Caco-2 (cell line): ENCODE measurements around the gene OSMR. TPM values are rescaled to one million over a fixed set of nuclear protein-coding genes. Genes with fewer than 3 reads are reported as not detected.

Experiments
- BruUV-seq: library from RNA; stranded (reverse); fragments of 400-500 nt; replicated peaks from 2 replicates; lab custom pipeline; 2021; lab: Mats Ljungman, UMichigan
- CTCF ChIA-PET: fragments of 300-600 bp; sonication (Branson Sonifier 250); formaldehyde crosslinking; loops from one replicate; lab custom pipeline; 2022; ENCODE audit warnings: antibody characterized with exemption; lab: Charles Lee
- POLR2A ChIA-PET: fragments of 300-600 bp; sonication (Branson Sonifier 250); formaldehyde crosslinking; loops from one replicate; lab custom pipeline; 2022; ENCODE audit warnings: antibody characterized with exemption; lab: Charles Lee
- DNase-seq, 2 experiments: peaks; one replicate each; pipeline versions ENCODE4 v3.0.0 to v3.0.0-alpha.2; 2020 to 2022
- H3K27me3 ChIP-seq: replicated peaks from 2 replicates; pipeline ENCODE4 v1.6.0; 2011; ENCODE audit warnings: low read length; ENCODE audit not compliant: control insufficient read depth, insufficient read depth
- H3K36me3 ChIP-seq: 2 replicates; pipeline ENCODE4 v1.5.1; 2011; ENCODE audit warnings: low read length; ENCODE audit not compliant: control insufficient read depth, insufficient read depth
- H3K4me1 ChIP-seq: fragments of 250-450 bp; sonication (Bioruptor Pico); 2 replicates; pipeline ENCODE4 v1.5.1; 2020; ENCODE audit warnings: mild to moderate bottlenecking
- H3K4me3 ChIP-seq: 2 replicates; pipeline ENCODE4 v1.5.1; 2011; ENCODE audit warnings: low read depth, mild to moderate bottlenecking, control low read depth, low read length
- H3K9me3 ChIP-seq: fragments of 250-450 bp; sonication (Bioruptor Pico); 2 replicates; pipeline ENCODE4 v1.5.1; 2020; ENCODE audit warnings: mild to moderate bottlenecking, moderate library complexity
- H3K27ac Mint-ChIP-seq: one replicate; pipeline ENCODE4 v1.8.0; 2022; ENCODE audit warnings: mixed read lengths; ENCODE audit not compliant: unreplicated experiment
- H3K27me3 Mint-ChIP-seq: one replicate; pipeline ENCODE4 v1.8.0; 2022; ENCODE audit warnings: mixed read lengths; ENCODE audit not compliant: insufficient read depth, unreplicated experiment
- H3K36me3 Mint-ChIP-seq: one replicate; pipeline ENCODE4 v1.8.0; 2022; ENCODE audit warnings: mild to moderate bottlenecking, mixed read lengths; ENCODE audit not compliant: insufficient read depth, unreplicated experiment
- H3K4me1 Mint-ChIP-seq: one replicate; pipeline ENCODE4 v1.8.0; 2022; ENCODE audit warnings: low read depth, mixed read lengths; ENCODE audit not compliant: unreplicated experiment
- H3K4me3 Mint-ChIP-seq: one replicate; pipeline ENCODE4 v1.8.0; 2022; ENCODE audit warnings: mild to moderate bottlenecking, moderate library complexity, mixed read lengths; ENCODE audit not compliant: unreplicated experiment
- H3K9me3 Mint-ChIP-seq: one replicate; pipeline ENCODE4 v1.8.0; 2022; ENCODE audit warnings: mixed read lengths; ENCODE audit not compliant: unreplicated experiment
- CTCF ChIP-seq, 2 experiments: fragments of 200-600 bp in 1 of 2; IDR thresholded peaks; 1 replicate in 1 of 2; 2 replicates in 1 of 2; pipeline versions ENCODE4 v1.5.1 to v1.8.0; 2011 to 2022; ENCODE audit warnings: antibody characterized with exemption in 1 of 2, control low read depth in 1 of 2, inconsistent platforms in 1 of 2, low read depth in 1 of 2, low read length in 1 of 2, mild to moderate bottlenecking in 1 of 2, moderate library complexity in 1 of 2; ENCODE audit not compliant: insufficient read depth in 1 of 2, severe bottlenecking in 1 of 2, unreplicated experiment in 1 of 2
- intact Hi-C: fragments of 100-400 bp; cut with micrococcal nuclease; formaldehyde crosslinking; loops from one replicate; pipeline ENCODE4 v1.10.0; 2022; ENCODE audit not compliant: unreplicated experiment
- total RNA-seq: library from RNA; stranded (reverse); gene quantifications from 2 replicates; pipeline ENCODE4 v1.2.3, GENCODE V29; 2022

The OSMR gene
- total RNA-seq, 1 experiment from 2014 or later: 0.11 TPM

GRCh38 chr5:38978036-38978435, 132.2 kb downstream of the OSMR start:
- Histone ChIP-seq H3K4me1 (no peaks in the 10 kb centered on the region), H3K9me3 (no peaks in the 10 kb centered on the region), H3K27me3 (no peaks in the 10 kb centered on the region), H3K4me3 (no peak overlapping the region), H3K36me3 (no peaks in the 10 kb centered on the region)
- ChIA-PET CTCF (no interaction called here), POLR2A (interaction anchor here (0.6 kb wide), 1 partner anchor 95 kb away, joined by 3 read pairs; no protein-coding TSS in a partner anchor)
- TF ChIP-seq CTCF (IDR thresholded peaks at IDR 0.05; ENCODE audit: insufficient read depth in 1 of 2, low read depth in 1 of 2, low read length in 1 of 2, severe bottlenecking in 1 of 2, unreplicated experiment in 1 of 2): no peak
- H3K4me3 Mint-ChIP-seq: no peak overlapping the region
- BruUV-seq: no TSS peak
- no peaks in the 10 kb centered on the region for H3K4me1 Mint-ChIP-seq
- H3K27ac Mint-ChIP-seq: no peak overlapping the region
- H3K27me3 Mint-ChIP-seq: no peaks in the 10 kb centered on the region
- no peak for DNase-seq
- H3K36me3 Mint-ChIP-seq: peaks cover 5% of the 10 kb centered on the region
- intact Hi-C loops: no loop called here
- no peaks in the 10 kb centered on the region for H3K9me3 Mint-ChIP-seq

GRCh38 chr5:38979535-38979934, 133.7 kb downstream of the OSMR start:
- Mint-ChIP-seq H3K9me3 (no peaks in the 10 kb centered on the region), H3K4me3 (no peak overlapping the region), H3K27me3 (no peaks in the 10 kb centered on the region), H3K4me1 (no peaks in the 10 kb centered on the region), H3K36me3 (peaks cover 5% of the 10 kb centered on the region), H3K27ac (no peak overlapping the region)
- Histone ChIP-seq H3K36me3 (no peaks in the 10 kb centered on the region), H3K4me3 (no peak overlapping the region), H3K9me3 (no peaks in the 10 kb centered on the region), H3K4me1 (no peaks in the 10 kb centered on the region), H3K27me3 (no peaks in the 10 kb centered on the region)
- ChIA-PET POLR2A (no interaction called here), CTCF (no interaction called here)
- no TSS peak for BruUV-seq
- TF ChIP-seq CTCF (IDR thresholded peaks at IDR 0.05; ENCODE audit: insufficient read depth in 1 of 2, low read depth in 1 of 2, low read length in 1 of 2, severe bottlenecking in 1 of 2, unreplicated experiment in 1 of 2): no peak
- intact Hi-C loops: no loop called here
- no peak for DNase-seq

Other genes with a start within 250 kb of the OSMR start
- 25.2 and 25.7 TPM in 2 replicates for gene RICTOR, start 228.4 kb downstream of the OSMR start, total RNA-seq